Neural crest cell (in vitro differentiated cells): ENCODE measurements around the gene KLHL6. TPM values are rescaled to one million over a fixed set of nuclear protein-coding genes. Genes with fewer than 3 reads are reported as not detected.
A peak's percentile ranks its signal among the peaks of the same experiment; 100 is the strongest.

Experiments
- DNase-seq: peaks from one replicate; pipeline ENCODE4 v3.0.0; 2021; ENCODE audit warnings: low read depth, mixed read lengths, low spot score
- H3K27ac Mint-ChIP-seq: one replicate; pipeline ENCODE4 v1.8.0; 2021; ENCODE audit warnings: mild to moderate bottlenecking, mixed read lengths; ENCODE audit not compliant: unreplicated experiment
- H3K27me3 Mint-ChIP-seq: 2 replicates; pipeline ENCODE4 v1.8.0; 2021; ENCODE audit warnings: low read depth, mild to moderate bottlenecking, mixed read lengths
- H3K36me3 Mint-ChIP-seq: 2 replicates; pipeline ENCODE4 v1.8.0; 2021; ENCODE audit warnings: low read depth, mild to moderate bottlenecking, mixed read lengths
- H3K4me1 Mint-ChIP-seq: 2 replicates; pipeline ENCODE4 v1.8.0; 2021; ENCODE audit warnings: mixed read lengths
- H3K4me3 Mint-ChIP-seq: one replicate; pipeline ENCODE4 v1.8.0; 2021; ENCODE audit warnings: mild to moderate bottlenecking, mixed read lengths
- H3K9me3 Mint-ChIP-seq: 2 replicates; pipeline ENCODE4 v1.8.0; 2021; ENCODE audit warnings: mixed read lengths
- CTCF ChIP-seq: fragments of 200-600 bp; sonication (generic); conservative IDR thresholded peaks from 2 replicates; pipeline ENCODE4 v1.5.0; 2021; ENCODE audit warnings: antibody characterized with exemption, mild to moderate bottlenecking
- total RNA-seq: library from RNA; stranded (reverse); gene quantifications from 2 replicates; pipeline ENCODE4 v1.2.1, GENCODE V29; 2021

The KLHL6 gene
- total RNA-seq, 1 donor from 2014 or later = 0.12 TPM

- Mint-ChIP-seq H3K4me1 (peaks cover 29% of the 10 kb centered on the region), H3K27me3 (no peaks in the 10 kb centered on the region), H3K36me3 (no peaks in the 10 kb centered on the region), H3K27ac (peak overlapping the region; percentile 81), H3K4me3 (no peak overlapping the region), H3K9me3 (no peaks in the 10 kb centered on the region)
- no peak for DNase-seq
- no peak for TF ChIP-seq CTCF
Observed at GRCh38 chr3:183553334-183554026, 2.0 kb downstream of the KLHL6 start.

GRCh38 chr3:183551930-183552329, 3.6 kb downstream of the KLHL6 start:
- Mint-ChIP-seq H3K9me3 (no peaks in the 10 kb centered on the region), H3K4me1 (peaks cover 42% of the 10 kb centered on the region), H3K4me3 (no peak overlapping the region), H3K36me3 (no peaks in the 10 kb centered on the region), H3K27me3 (no peaks in the 10 kb centered on the region), H3K27ac (no peak overlapping the region)
- no peak for DNase-seq
- no peak for TF ChIP-seq CTCF

GRCh38 chr3:183548262-183548769, 7.2 kb downstream of the KLHL6 start:
- Mint-ChIP-seq H3K27ac (peak overlapping the region; percentile 90), H3K4me3 (no peak overlapping the region)
- TF ChIP-seq CTCF = no peak

GRCh38 chr3:183546625-183547024, 8.9 kb downstream of the KLHL6 start:
- Mint-ChIP-seq H3K27ac (no peak overlapping the region), H3K4me1 (peaks cover 22% of the 10 kb centered on the region), H3K9me3 (no peaks in the 10 kb centered on the region), H3K27me3 (no peaks in the 10 kb centered on the region), H3K4me3 (no peak overlapping the region), H3K36me3 (no peaks in the 10 kb centered on the region)
- no peak for DNase-seq
- TF ChIP-seq CTCF = no peak

More at GRCh38 chr3:183548262-183548769, 7.2 kb downstream of the KLHL6 start:
- Mint-ChIP-seq H3K4me1 (peaks cover 28% of the 10 kb centered on the region), H3K27me3 (no peaks in the 10 kb centered on the region), H3K36me3 (no peaks in the 10 kb centered on the region), H3K9me3 (no peaks in the 10 kb centered on the region)
- DNase-seq = no peak

GRCh38 chr3:183545708-183546107, 9.8 kb downstream of the KLHL6 start:
- Mint-ChIP-seq H3K27me3 (no peaks in the 10 kb centered on the region), H3K27ac (no peak overlapping the region), H3K4me3 (no peak overlapping the region), H3K4me1 (peaks cover 22% of the 10 kb centered on the region), H3K9me3 (no peaks in the 10 kb centered on the region), H3K36me3 (no peaks in the 10 kb centered on the region)
- no peak for TF ChIP-seq CTCF
- no peak for DNase-seq
